ENCODE results near the gene SMIM13.

The SMIM13 gene

DNA sequence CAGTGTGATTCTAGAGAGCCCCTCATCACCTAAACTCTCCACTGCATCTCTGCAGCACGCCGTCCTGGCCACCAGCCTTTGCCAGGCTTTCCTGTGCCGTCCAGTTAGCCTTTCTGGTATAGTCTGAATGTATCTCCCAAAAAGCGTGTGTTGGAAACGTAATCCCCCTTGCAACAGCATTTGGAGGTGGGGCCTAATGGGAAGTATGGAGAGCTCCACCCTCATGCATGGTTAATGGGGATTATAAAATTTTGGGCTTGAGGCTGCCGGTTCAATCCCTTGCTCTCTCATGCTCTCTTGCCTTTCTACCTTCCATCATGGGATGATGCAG lies 85.4 kb downstream of the SMIM13 start:
- no peaks in the 10 kb centered on the region for H3K27me3 ChIP-seq (ENCODE audit: insufficient read depth, low read length)
- no peak overlapping the region for H3K9ac ChIP-seq (ENCODE audit: low read depth, low read length)
- peaks cover 15% of the 10 kb centered on the region for H3K4me1 ChIP-seq (ENCODE audit: insufficient read depth, low read length)
- H3K9me3 ChIP-seq (ENCODE audit: insufficient read depth, low read depth, low read length): peaks cover 9% of the 10 kb centered on the region; the same call in 1 of the 2 replicates
- WGBS: 73% methylated on average over 6 of the region's 6 CpGs
- no peak overlapping the region for H3K27ac ChIP-seq (ENCODE audit: low read depth, low read length)
- H3K4me3 ChIP-seq (ENCODE audit: low read length): no peak overlapping the region
- peaks cover 9% of the 10 kb centered on the region; the same call in 1 of the 2 replicates for H3K36me3 ChIP-seq (ENCODE audit: insufficient read depth, low read length)

DNA sequence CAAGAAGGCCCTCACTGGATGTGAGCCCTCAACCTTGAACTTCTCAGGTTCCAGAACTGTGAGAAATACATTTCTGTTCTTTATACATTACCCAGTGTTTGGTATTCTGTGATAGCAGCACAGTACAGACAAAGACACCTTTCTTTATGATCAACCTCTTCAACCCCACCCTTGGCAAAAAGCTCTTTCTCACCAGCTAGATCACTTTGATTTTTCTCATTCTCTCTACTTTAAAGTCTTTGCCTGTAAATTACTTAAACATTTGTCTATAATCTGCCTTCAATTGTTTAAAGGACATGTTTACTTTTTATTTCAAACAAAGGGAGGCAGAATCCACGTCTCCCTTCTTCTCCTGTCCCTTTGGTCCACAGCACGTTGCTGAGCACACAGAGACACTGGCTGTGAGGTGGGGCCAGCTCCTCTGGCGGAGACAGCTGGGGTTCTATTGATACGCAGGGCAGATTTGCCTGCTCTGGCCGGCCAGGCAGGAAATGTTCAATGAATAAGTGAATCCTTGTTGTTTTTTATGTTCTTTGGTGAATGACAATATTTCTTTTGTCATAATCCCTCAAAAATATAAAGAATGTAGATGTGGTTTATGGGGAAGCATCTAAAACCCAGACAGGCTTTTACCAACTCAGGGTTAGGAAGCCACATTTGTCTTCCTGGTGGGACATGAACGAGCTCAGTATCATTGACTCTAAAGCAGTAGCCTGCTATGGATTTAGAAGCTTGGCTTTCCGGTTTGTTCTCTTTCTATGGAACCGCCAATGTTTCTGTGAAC lies 86.0 kb downstream of the SMIM13 start:
- no peak overlapping the region for H3K9ac ChIP-seq (ENCODE audit: low read depth, low read length)
- no peaks in the 10 kb centered on the region for H3K27me3 ChIP-seq (ENCODE audit: insufficient read depth, low read length)
- H3K4me3 ChIP-seq (ENCODE audit: low read length): no peak overlapping the region
- 46% methylated on average over 8 of the region's 8 CpGs for WGBS
- peaks cover 9% of the 10 kb centered on the region; the same call in 1 of the 2 replicates for H3K9me3 ChIP-seq (ENCODE audit: insufficient read depth, low read depth, low read length)
- peaks cover 15% of the 10 kb centered on the region for H3K4me1 ChIP-seq (ENCODE audit: insufficient read depth, low read length)
- peaks cover 13% of the 10 kb centered on the region; the same call in 1 of the 2 replicates for H3K36me3 ChIP-seq (ENCODE audit: insufficient read depth, low read length)
- peak overlapping the region; percentile 42 for H3K27ac ChIP-seq (ENCODE audit: low read depth, low read length)

DNA sequence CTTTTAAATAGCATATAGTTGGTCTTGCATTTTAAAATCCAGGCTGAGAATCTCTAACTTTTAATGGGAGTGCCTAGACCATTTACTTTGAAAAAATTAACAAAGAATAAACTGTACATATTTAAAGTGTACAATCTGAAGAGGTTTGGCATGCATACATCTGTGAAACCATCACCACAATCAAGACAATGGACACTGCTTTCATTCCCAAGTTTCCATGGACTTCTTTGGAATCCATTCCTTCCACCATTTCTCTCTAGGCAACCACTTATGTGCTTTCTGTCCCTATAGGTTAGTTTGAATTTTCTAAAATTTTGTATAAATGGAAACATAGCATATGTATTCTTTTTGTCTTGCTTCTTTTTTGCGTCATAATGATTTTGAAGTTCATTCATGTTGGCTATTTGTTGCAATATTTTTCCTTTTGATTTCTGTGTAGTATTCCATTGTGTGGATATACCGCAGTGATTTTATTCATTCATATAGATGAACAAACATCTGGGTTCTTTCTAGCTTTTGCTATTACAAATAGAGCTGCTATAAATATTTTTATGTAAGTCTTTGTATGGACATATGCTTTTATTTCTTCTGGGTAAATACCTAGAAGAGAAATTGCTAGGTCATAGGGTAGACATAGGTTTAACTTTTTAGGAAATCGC lies 88.0 kb downstream of the SMIM13 start:
- 100% methylated on average over 2 of the region's 3 CpGs for WGBS
- Histone ChIP-seq H3K9ac (ENCODE audit: low read depth, low read length) (no peak overlapping the region), H3K4me1 (ENCODE audit: insufficient read depth, low read length) (peaks cover 15% of the 10 kb centered on the region), H3K9me3 (ENCODE audit: insufficient read depth, low read depth, low read length) (peaks cover 9% of the 10 kb centered on the region; the same call in 1 of the 2 replicates), H3K27ac (ENCODE audit: low read depth, low read length) (no peak overlapping the region), H3K27me3 (ENCODE audit: insufficient read depth, low read length) (no peaks in the 10 kb centered on the region), H3K36me3 (ENCODE audit: insufficient read depth, low read length) (peaks cover 30% of the 10 kb centered on the region; the same call in 1 of the 2 replicates), H3K4me3 (ENCODE audit: low read length) (no peak overlapping the region)

DNA sequence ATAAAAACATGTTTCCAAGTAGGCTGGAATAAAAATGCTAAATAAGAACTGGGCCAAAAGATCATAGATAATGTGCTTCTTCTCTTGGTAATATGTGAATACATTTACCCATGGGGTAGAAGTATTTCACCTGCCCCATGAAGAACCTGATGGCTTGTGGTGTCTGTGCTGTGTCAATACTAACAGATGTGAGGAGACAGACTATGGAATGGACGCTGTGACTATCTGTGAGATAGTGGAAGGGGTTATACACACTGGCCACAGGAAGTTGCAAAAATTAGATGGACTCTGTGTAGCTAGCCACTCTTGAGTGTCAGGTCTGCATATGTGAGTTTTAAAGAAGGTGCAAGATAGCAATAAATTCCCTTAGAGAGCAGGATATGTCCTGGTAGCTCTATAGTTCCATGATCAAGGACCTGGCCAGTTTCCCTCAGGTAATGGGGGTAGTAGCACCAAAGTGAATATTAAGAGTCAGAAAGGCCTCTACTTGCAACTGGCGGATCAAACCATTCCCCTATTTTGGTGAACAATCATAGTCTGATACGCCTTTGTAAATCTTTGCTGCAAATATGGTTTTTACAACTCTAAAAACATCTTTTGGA lies 90.2 kb downstream of the SMIM13 start:
- Histone ChIP-seq H3K9ac (ENCODE audit: low read depth, low read length) (no peak overlapping the region), H3K27me3 (ENCODE audit: insufficient read depth, low read length) (no peaks in the 10 kb centered on the region), H3K36me3 (ENCODE audit: insufficient read depth, low read length) (peaks cover 50% of the 10 kb centered on the region), H3K27ac (ENCODE audit: low read depth, low read length) (no peak overlapping the region), H3K4me1 (ENCODE audit: insufficient read depth, low read length) (peaks cover 15% of the 10 kb centered on the region), H3K4me3 (ENCODE audit: low read length) (no peak overlapping the region), H3K9me3 (ENCODE audit: insufficient read depth, low read depth, low read length) (peaks cover 9% of the 10 kb centered on the region; the same call in 1 of the 2 replicates)
- 94% methylated on average over 3 of the region's 3 CpGs for WGBS

DNA sequence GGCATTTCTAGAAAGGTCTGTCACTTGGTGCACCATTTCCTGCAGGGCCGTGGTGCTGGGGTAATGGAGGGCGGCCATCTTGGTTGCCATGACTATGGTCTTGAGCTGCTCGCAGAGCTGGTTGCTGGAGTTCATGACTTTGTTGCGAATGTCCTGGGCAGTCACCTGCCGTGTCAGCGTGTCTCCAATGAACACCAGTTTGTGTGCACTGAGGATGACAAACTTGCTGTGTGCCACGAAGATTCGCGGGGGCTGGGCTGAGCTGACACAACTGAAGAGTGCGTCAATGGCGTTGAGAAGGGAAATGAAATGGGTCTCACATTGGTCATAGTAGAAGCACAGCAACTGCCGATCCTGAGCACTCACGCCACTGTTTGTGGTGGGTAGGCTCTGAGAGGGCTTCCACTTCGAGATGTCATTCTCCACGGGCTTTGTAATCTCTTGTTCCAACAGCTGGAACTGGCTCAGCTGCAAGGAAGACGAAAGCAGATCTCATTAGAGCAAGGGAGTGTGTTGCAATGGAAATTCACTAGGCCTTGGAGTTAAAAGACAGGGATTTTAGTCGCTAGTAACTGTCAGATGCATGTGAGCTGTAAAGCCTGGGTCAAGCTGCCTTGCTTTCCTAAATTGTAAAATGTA lies 91.7 kb downstream of the SMIM13 start:
- no peak overlapping the region for H3K4me3 ChIP-seq (ENCODE audit: low read length)
- 96% methylated on average over 17 of the region's 17 CpGs for WGBS
- no peak overlapping the region for H3K27ac ChIP-seq (ENCODE audit: low read depth, low read length)
- H3K27me3 ChIP-seq (ENCODE audit: insufficient read depth, low read length): no peaks in the 10 kb centered on the region
- H3K9ac ChIP-seq (ENCODE audit: low read depth, low read length): no peak overlapping the region
- peaks cover 64% of the 10 kb centered on the region for H3K36me3 ChIP-seq (ENCODE audit: insufficient read depth, low read length)
- peaks cover under 1% of the 10 kb centered on the region for H3K4me1 ChIP-seq (ENCODE audit: insufficient read depth, low read length)
- H3K9me3 ChIP-seq (ENCODE audit: insufficient read depth, low read depth, low read length): peaks cover 9% of the 10 kb centered on the region; the same call in 1 of the 2 replicates

DNA sequence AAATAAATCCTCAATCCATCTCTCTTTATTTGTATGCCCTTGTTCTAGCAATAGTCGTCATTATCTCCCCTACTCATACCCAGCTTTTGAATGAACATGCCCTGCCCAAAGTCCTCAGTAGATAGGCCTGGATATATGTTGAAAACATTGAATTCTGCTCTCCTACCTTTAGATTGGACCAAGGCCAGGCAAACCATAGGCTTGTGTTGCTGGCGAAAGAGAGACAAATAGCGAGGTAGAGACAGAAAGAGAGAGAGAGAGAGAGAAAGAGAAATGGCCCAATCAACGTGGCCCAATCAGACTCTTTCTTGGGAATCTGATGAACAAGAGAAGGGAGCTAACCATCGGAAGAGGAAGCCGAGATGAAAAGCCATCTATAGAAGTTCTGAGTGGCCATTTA lies 93.7 kb downstream of the SMIM13 start:
- WGBS: 93% methylated on average over 6 of the region's 6 CpGs
- Histone ChIP-seq H3K4me1 (ENCODE audit: insufficient read depth, low read length) (no peaks in the 10 kb centered on the region), H3K36me3 (ENCODE audit: insufficient read depth, low read length) (peaks cover 77% of the 10 kb centered on the region)

More for the DNA sequence above, 93.7 kb downstream of the SMIM13 start:
- no peak overlapping the region for H3K27ac ChIP-seq (ENCODE audit: low read depth, low read length)
- peaks cover 3% of the 10 kb centered on the region; the same call in 1 of the 2 replicates for H3K9me3 ChIP-seq (ENCODE audit: insufficient read depth, low read depth, low read length)
- H3K27me3 ChIP-seq (ENCODE audit: insufficient read depth, low read length): no peaks in the 10 kb centered on the region
- H3K9ac ChIP-seq (ENCODE audit: low read depth, low read length): no peak overlapping the region
- H3K4me3 ChIP-seq (ENCODE audit: low read length): no peak overlapping the region
